GM12801 (cell line): ENCODE measurements around the gene PSME4.

ENCODE experiments used
- TF ChIP-seq, protein P1 (sequence below): IDR thresholded peaks from one replicate; pipeline ENCODE4 v1.5.1; 2011; ENCODE audit warnings: control low read depth; ENCODE audit not compliant: insufficient read length; ENCODE audit errors: extremely low read depth

PSME4 gene

DNA sequence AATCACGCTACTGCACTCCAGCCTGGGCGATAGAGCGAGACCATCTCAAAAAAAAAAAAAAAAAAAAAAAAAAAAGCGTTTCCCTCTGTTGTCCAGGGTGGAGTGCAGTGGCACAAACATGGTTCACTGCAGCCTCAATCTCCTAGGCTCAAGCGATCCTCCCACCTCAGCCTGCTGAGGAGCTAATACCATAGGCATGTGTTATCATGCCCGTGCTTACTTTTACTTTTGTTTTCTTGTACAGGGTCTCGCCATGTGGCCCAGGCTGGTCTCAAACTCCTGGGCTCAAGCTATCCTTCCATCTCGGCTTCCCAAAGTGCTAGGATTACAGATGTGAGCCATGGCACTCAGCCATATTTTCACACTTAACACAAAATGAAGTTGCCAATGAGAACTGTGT is 37.5 kb downstream of the PSME4 start:
- TF ChIP-seq, protein P1, sequence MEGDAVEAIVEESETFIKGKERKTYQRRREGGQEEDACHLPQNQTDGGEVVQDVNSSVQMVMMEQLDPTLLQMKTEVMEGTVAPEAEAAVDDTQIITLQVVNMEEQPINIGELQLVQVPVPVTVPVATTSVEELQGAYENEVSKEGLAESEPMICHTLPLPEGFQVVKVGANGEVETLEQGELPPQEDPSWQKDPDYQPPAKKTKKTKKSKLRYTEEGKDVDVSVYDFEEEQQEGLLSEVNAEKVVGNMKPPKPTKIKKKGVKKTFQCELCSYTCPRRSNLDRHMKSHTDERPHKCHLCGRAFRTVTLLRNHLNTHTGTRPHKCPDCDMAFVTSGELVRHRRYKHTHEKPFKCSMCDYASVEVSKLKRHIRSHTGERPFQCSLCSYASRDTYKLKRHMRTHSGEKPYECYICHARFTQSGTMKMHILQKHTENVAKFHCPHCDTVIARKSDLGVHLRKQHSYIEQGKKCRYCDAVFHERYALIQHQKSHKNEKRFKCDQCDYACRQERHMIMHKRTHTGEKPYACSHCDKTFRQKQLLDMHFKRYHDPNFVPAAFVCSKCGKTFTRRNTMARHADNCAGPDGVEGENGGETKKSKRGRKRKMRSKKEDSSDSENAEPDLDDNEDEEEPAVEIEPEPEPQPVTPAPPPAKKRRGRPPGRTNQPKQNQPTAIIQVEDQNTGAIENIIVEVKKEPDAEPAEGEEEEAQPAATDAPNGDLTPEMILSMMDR = no peak

DNA sequence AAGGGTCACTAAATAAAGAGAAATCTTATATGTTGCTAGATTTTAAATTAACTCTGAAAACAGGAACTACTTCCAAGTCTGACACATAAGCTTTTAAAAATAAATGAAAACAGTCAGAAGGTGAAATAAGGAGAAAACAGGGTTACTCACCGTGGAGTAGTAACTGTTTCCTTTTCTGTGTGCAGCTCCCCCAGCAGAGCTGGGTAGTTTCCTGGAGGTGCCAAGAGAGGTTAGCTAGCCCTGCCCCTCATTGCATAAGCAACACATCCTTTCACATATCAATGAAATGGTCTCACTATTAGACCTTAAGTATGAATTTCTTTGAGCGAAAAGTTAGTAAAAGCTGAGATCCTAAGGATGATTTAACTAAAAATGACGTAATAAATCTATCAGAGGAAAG is 57.1 kb downstream of the PSME4 start:
- TF ChIP-seq, protein P1 = no peak

DNA sequence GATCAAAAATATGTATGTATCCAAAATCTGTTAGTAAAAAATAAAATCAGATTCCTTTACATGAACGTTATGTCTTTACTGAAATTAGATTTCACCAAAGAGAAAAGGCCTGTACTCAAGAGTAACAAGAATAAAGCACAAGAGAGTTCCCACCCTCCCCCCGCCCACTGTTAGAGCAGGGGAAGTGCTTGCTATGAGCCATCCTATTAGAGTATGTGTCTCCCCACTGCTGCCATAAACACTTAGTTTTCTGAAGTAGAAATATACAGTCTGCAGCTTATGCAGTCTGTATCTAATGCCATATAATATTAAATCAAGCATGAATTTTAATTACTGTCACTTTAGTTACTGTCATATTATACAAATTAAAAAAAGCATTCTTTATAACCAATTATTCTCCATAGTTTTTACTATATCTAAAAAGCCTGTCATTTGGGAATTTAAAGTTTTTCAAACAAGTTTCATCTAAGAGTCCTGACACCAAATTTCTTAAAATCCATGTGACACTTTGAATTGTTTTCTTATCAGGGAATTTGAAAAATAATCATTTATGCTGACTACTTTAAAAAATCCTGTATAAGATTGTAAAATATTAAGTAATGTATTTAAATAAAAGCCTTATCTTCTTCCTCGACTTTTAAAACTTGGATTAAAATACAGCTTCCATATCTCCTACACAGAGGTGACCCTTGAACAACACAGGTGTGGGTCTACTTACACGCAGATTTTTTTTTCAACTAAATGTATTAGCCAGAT is 59.2 kb downstream of the PSME4 start:
- TF ChIP-seq, protein P1 = no peak

DNA sequence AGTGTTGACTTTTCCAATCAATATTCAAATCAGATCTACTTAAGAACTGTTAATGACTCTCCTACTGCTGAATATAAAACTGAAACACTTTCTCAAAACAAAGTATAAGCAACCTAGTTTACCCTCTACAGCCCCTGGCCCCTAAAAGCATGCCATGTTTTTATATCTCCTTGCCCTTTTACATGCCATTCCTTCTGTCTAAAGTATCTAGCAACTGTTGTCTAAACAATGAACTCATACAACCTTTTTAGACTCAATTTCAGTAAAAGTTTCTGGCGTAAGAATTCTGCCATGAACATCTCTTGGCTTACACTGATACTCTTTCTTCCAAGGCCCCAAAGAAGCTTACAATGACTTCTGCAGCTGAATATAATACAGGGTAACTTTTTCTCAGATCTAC is 63.2 kb downstream of the PSME4 start:
- TF ChIP-seq, protein P1 = no peak

DNA sequence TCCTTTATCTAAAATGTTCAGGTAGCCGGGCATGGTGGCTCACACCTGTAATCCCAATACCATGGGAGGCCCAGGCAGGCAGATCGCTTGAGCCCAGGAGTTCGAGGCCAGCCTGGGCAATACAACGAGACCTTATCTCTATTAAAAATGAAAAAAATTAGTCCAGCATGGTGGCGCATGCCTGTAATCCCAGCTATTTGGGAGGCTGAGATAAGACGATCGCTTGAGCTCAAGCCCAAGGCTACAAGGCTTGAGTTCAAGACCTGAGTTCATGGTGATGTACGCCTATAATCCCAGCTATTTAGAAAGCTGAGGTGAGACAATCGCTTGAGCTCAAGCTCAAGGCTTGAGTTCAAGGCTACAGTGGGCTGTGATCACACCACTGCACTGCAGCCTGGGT is 65.4 kb downstream of the PSME4 start:
- TF ChIP-seq, protein P1 = no peak

DNA sequence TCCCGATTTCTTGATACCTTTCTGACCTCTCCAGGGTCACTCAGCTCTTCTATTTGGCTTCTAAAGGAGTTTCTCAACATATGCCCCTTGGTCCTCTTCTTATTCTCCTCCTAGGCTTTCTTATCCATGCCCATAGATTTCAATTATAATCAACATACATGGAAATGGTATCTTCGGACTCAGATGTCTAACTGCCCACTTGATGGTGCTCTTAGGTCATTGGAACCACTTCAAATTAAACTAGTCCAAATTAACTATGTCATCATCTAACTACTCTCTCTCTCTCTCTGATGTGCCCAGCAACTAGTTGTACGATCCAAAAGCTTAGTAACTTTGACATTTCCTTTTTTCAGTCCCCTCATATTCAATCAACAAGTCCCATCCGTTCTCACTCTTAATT is 67.8 kb downstream of the PSME4 start:
- TF ChIP-seq, protein P1 = no peak

DNA sequence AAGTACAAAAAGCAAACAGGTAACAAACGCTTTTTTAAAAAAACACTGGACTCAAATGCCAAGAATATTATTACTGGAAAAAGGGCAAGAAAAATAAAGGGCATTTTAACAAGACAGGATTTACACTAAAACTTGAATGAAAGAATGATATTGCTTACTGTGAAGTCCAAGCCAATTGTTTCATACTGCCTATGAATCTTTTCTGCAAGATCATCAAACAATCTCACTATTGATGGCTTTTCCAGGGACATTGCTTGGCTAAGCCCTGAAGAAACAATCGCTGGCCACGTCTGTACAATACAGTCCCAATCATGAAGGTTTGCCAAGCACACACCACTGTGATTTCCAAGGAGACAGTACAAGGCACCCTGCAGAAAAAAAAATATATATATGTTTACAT is 69.6 kb downstream of the PSME4 start:
- TF ChIP-seq, protein P1 = no peak

DNA sequence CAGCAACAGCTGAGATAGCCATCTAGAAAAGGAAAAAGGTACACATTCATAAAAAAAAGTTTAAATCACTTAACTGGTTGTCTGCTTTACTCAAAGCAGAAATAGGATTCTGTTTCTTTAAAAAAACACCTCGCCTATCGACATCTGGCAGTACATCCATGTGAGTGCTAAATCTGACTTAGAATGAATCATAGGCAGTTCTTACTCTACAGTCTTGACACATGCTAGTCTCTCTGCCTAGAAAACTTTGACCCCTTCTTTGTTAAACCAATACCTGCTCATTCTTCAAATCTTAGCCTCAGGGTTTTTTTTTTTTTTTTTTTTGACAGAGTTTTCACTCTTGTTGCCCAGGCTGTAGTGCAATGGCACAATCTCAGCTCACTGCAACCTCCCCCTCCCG is 73.9 kb downstream of the PSME4 start:
- TF ChIP-seq, protein P1 = no peak
